Gastrocnemius medialis (tissue), 4 donors: Measurements from ENCODE around the gene RPS6KA2. TPM values are rescaled to one million over a fixed set of nuclear protein-coding genes. Genes with fewer than 3 reads are reported as not detected.

Experiments
- ATAC-seq, 2 donors: fragments of 150-250 bp; one replicate each; pipeline ENCODE4 v1.9.1; 2016
- DNase-seq, 2 donors: peaks; one replicate each; pipeline ENCODE4 v3.0.0-alpha.2; 2019
- H3K27ac ChIP-seq, 4 donors: fragments of 200-600 bp; sonication (generic); 1 replicate in 1 of 4; 2 replicates in 3 of 4; pipeline ENCODE4 v1.5.1; 2016 to 2018; ENCODE audit warnings: mild to moderate bottlenecking in 2 of 4, moderate library complexity in 1 of 4
- H3K27me3 ChIP-seq, 3 donors: fragments of 200-600 bp; sonication (generic) in 2 of 3; 1 replicate in 1 of 3; 2 replicates in 2 of 3; pipeline versions ENCODE4 v1.5.1 to v1.6.0; 2016 to 2019; ENCODE audit warnings: mild to moderate bottlenecking in 1 of 3, moderate library complexity in 1 of 3
- H3K36me3 ChIP-seq, 2 donors: fragments of 200-600 bp; sonication (generic) in 1 of 2; one replicate each; pipeline ENCODE4 v1.5.1; 2017 to 2018
- H3K4me1 ChIP-seq, 2 donors: fragments of 200-600 bp; sonication (generic) in 1 of 2; one replicate each; pipeline ENCODE4 v1.5.1; 2016 to 2017; ENCODE audit warnings: mild to moderate bottlenecking in 2 of 2
- H3K4me3 ChIP-seq, 4 donors: fragments of 200-600 bp; sonication (generic) in 3 of 4; 1 replicate in 1 of 4; 2 replicates in 3 of 4; pipeline ENCODE4 v1.5.1; 2016 to 2019; ENCODE audit warnings: mild to moderate bottlenecking in 2 of 4
- H3K9me3 ChIP-seq, 3 donors: fragments of 200-600 bp; sonication (generic) in 2 of 3; 1 replicate in 1 of 3; 2 replicates in 2 of 3; pipeline ENCODE4 v1.5.1; 2016 to 2019
- POLR2A ChIP-seq, 2 donors: fragments of 450-650 bp; IDR thresholded peaks; one replicate each; pipeline ENCODE4 v1.6.1; 2017; ENCODE audit warnings: antibody characterized with exemption in 2 of 2, mild to moderate bottlenecking in 2 of 2, moderate library complexity in 2 of 2
- in situ Hi-C, 4 donors: fragments of 200-750 bp; cut with MboI; loops; one replicate each; pipeline versions ENCODE4 v1.15.0 to v1.8.0; 2017; ENCODE audit warnings: low sequenced_read_pairs in 4 of 4
- intact Hi-C: fragments of 100-400 bp; cut with DNase I; formaldehyde crosslinking; loops from one replicate; pipeline ENCODE4 v1.15.1; 2023; ENCODE audit warnings: low total_unique reads
- microRNA counts, 2 donors: library from miRNA; unstranded; fragments of <30 nt; microRNA quantifications; one replicate each; lab custom pipeline; 2016
- microRNA-seq, 2 donors: library from miRNA; unstranded; fragments of <30 nt; microRNA quantifications; one replicate each; pipeline ENCODE4, GENCODE V29; 2016; ENCODE audit warnings: borderline replicate concordance in 2 of 2
- total RNA-seq, 4 donors: library from RNA; depleted of rRNA; stranded (reverse); fragments of >200 nt; gene quantifications; one replicate each; pipeline versions ENCODE4 v1.1.0 to v1.2.3, GENCODE V29; 2016
- TF ChIP-seq, protein P1 (sequence below), 5 experiments: fragments of 450-650 bp in 3 of 5; fragments of 200-600 bp in 2 of 5; sonication (generic) in 2 of 5; IDR thresholded peaks in 4 of 5; conservative IDR thresholded peaks in 1 of 5; 1 replicate in 4 of 5; 2 replicates in 1 of 5; pipeline ENCODE4 v1.5.1; 2016 to 2019; ENCODE audit warnings: antibody characterized with exemption in 5 of 5, mild to moderate bottlenecking in 3 of 5, moderate library complexity in 3 of 5

The RPS6KA2 gene
- total RNA-seq, 4 donors from 2014 or later, result 18.7 to 35.7 (median 27.4) TPM

DNA sequence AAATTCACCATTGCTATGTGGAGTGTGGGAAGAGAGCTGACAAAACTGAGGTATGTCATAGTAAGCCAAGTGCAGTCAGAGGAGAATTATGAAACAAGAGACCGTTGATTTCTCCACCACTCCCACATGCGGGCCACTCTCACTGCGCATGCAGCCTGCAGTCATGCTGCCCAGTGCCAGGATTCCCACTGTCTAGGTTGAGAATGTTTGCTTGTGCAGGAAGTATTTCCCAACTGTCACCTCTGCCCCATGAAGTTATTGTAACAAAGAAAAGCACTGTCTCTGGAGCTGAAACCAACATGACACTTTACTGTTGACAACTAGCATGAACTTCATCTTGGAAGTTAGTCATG, 266.0 kb downstream of the RPS6KA2 start:
- peaks cover 39 to 40% of the 10 kb centered on the region in 2 donors for H3K4me1 ChIP-seq
- intact Hi-C loops, result loop anchor here (1.0 to 5.0 kb wide), 2 partner anchors 21 to 331 kb away; partner anchors contain the start of gene MPC1
- TF ChIP-seq, protein P1, sequence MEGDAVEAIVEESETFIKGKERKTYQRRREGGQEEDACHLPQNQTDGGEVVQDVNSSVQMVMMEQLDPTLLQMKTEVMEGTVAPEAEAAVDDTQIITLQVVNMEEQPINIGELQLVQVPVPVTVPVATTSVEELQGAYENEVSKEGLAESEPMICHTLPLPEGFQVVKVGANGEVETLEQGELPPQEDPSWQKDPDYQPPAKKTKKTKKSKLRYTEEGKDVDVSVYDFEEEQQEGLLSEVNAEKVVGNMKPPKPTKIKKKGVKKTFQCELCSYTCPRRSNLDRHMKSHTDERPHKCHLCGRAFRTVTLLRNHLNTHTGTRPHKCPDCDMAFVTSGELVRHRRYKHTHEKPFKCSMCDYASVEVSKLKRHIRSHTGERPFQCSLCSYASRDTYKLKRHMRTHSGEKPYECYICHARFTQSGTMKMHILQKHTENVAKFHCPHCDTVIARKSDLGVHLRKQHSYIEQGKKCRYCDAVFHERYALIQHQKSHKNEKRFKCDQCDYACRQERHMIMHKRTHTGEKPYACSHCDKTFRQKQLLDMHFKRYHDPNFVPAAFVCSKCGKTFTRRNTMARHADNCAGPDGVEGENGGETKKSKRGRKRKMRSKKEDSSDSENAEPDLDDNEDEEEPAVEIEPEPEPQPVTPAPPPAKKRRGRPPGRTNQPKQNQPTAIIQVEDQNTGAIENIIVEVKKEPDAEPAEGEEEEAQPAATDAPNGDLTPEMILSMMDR (IDR thresholded peaks at IDR 0.05 in 4 of 5, conservative IDR thresholded peaks at IDR 0.05 in 1 of 5), result no peak
- TF ChIP-seq POLR2A (IDR thresholded peaks at IDR 0.05), result no peak
- ATAC-seq (peak; percentile 93 to 97), DNase-seq (peak; percentile 69 to 88)
- in situ Hi-C loops, result no loop called here
- H3K27ac ChIP-seq, result peak overlapping the region; percentile 37 to 67 (median 56)
- H3K4me3 ChIP-seq, result no peak overlapping the region
- H3K9me3 ChIP-seq, result no peaks in the 10 kb centered on the region
- H3K27me3 ChIP-seq, result no peaks in the 10 kb centered on the region
- no peaks in the 10 kb centered on the region for H3K36me3 ChIP-seq

- no peaks in the 10 kb centered on the region for H3K27me3 ChIP-seq
- no peaks in the 10 kb centered on the region for H3K36me3 ChIP-seq
- H3K9me3 ChIP-seq, result no peaks in the 10 kb centered on the region
- peak overlapping the region; percentile 37 to 67 (median 56) for H3K27ac ChIP-seq
- peak in 1 of 2 donors; percentile 24 for DNase-seq
- H3K4me3 ChIP-seq, result no peak overlapping the region
- intact Hi-C loops, result loop anchor here (1.0 to 5.0 kb wide), 2 partner anchors 22 to 332 kb away; partner anchors contain the start of gene MPC1
- TF ChIP-seq, protein P1 (IDR thresholded peaks at IDR 0.05 in 4 of 5, conservative IDR thresholded peaks at IDR 0.05 in 1 of 5), result no peak
- TF ChIP-seq POLR2A (IDR thresholded peaks at IDR 0.05), result no peak
- peaks cover 33 to 34% of the 10 kb centered on the region in 2 donors for H3K4me1 ChIP-seq
- ATAC-seq, result peak; percentile 26 to 53
- in situ Hi-C loops, result no loop called here
Observed at GRCh38 chr6:166360243-166361076, 266.6 kb downstream of the RPS6KA2 start.

MicroRNAs within 50 kb of the gene (microRNA counts, 767-probe panel; counts per million panel counts)
- 356 to 448 counts per million in 2 donors for microRNA hsa-miR-1913 (lab: Ali Mortazavi, UCI)

Small RNAs within 50 kb of the gene (microRNA-seq; reads per million reads assigned to microRNA genes)
- gene MIR1913, result 0 reads per million in 2 donors

Other genes with a start within 250 kb of the RPS6KA2 start
- 100 to 1,000 TPM in 1 of 4 donors, 10 to 100 TPM in 3; 75.0 to 127 (median 97.4) TPM for gene MPC1, start 244.3 kb downstream of the RPS6KA2 start, total RNA-seq
- 1 to 10 TPM in 1 of 4 donors, under 1 TPM in 3; 0.18 to 5.6 (median 0.58) TPM for gene RAMACL, start 40.6 kb downstream of the RPS6KA2 start, total RNA-seq